Ovary (tissue), 3 donors: Measurements from ENCODE around the gene ARMC2.

ENCODE experiments used
- CTCF ChIP-seq, 3 donors: fragments of 450-650 bp in 2 of 3; fragments of 200-600 bp in 1 of 3; IDR thresholded peaks; one replicate each; pipeline versions ENCODE4 v1.5.1 to v1.8.0; 2016 to 2022; ENCODE audit warnings: antibody characterized with exemption in 3 of 3, mild to moderate bottlenecking in 1 of 3
- EP300 ChIP-seq: sonication (generic); formaldehyde crosslinking; IDR thresholded peaks from one replicate; pipeline ENCODE4 v1.6.1; 2017; ENCODE audit warnings: antibody characterized with exemption
- donor health status: DM: no; HTN: no; CAD: no.

- no peak for TF ChIP-seq CTCF (IDR thresholded peaks at IDR 0.05)
- no peak for TF ChIP-seq EP300
These were observed 99.1 kb downstream of the ARMC2 start for GRCh38 chr6:108947114-108947854.
